Kidney capillary endothelial cell (primary cell): ENCODE measurements around the gene KMT2A.
"Not testable (repeated sequence)": the region's sequence is repeated elsewhere in the genome, so short reads cannot be mapped to it uniquely, and the experiment has no call there.

ENCODE experiments used
- DNase-seq: peaks from one replicate; pipeline ENCODE4 v3.0.0-alpha.2; 2018; ENCODE audit warnings: low spot score

The KMT2A gene

DNA sequence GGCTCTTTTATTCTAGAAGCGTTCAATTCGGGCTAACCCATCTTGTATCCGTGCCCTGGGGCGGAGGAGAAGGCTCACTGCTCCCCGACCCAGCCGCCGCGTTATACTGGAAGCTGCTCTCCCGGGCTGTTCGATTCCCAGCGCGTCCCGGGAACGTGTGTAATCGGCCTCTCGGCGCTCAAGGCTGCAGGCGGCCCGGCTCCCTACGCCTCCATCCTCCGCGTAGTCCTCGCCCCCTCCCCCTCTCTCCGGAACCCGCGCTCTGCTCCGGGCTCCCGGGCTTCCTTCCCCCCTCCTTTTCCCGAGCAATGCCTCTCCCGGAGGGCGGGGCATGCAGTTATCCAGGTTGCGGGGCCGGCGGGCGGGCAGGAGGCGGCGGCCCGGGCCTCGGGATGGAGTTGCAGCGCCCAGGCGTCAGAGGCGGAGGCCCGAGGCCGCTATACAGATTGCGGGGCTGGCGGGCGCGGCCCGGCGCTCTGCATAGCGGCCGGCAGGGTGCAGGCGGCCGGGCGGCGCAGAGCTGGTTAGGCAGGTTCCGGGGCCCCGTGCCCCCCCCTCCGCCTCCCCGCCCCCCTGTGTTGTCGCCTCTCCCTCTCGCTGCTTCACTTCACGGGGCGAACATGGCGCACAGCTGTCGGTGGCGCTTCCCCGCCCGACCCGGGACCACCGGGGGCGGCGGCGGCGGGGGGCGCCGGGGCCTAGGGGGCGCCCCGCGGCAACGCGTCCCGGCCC is at the start of gene KMT2A:
Gene KMT2A, plus strand, starts transcription at position 600 of the 732 bp plus-strand sequence. Its CDS starts 21 bp downstream, at position 621.
- peak; percentile 94 for DNase-seq

DNA sequence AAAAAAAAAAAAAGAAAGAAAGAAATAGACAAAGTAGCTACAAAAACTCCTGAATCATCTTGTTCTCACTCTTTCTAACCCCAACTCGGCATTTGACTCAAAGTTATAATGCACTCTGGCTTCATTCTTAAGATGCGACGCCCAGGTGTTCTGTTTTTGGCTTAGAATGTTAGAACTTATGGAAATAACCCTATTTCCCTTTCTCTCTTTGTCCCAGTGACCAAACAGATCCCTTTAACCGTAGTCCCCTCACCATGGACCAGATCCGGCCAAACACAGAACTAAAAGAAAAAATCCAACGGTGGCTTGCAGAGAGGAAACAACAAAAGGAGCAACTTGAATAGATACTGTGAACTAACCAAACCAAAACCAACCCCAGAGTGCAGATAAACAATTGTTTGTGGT is 40.2 kb upstream of the KMT2A start:
- DNase-seq: no peak

DNA sequence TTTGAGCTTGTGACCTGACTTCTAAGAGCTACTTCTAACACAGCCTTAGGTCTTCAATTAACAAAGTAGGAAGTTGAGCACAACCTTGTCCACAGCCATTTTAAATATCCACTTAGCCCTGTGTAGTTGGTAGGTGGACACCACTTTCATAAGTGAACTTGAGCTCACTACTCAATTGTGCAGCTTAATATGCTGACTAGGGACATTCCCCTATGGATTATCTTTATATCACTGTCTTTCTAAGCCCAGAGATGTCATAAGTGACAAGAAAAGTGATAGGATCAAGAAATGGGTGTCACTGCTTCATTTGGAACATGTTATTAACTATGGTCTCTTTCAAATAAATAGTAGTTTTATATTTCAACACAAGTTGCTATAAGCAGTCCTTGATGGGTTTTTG is 38.8 kb upstream of the KMT2A start:
- no peak for DNase-seq

DNA sequence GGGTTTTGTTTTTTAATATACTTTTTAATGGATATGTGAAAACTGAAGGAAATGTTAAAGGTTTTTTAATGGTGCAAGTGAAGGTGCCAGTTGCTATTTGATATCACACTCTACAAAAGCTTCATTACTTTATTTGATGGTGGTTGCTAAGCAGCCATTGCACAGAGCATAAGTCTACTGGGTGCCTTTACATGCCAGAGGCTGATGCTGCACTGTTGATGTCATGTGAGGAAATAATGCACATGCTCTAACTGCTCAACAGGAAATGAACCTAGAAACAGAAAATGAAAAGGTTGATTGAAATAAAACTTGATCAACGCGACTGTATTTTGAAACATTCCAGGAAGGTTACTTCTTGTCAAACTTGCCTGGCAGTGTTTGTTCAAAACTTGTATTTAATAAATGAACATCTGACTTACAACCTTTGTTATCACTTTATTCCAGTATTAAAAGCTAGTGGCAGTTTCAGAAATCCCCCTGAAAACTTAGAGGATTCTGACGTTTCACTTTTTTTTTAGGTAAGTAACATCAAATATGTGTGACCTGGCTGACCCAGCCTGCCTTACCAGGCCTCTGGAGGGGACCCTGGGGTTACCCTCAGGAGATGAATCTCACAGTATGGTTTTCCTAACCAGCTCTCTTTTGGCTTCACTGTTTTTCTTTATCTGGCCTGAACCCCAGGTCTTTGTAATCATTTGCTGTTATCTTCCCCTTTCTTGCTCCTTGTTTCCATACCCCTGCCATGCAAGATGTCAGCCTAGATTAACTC is 37.3 kb upstream of the KMT2A start:
- no peak for DNase-seq

DNA sequence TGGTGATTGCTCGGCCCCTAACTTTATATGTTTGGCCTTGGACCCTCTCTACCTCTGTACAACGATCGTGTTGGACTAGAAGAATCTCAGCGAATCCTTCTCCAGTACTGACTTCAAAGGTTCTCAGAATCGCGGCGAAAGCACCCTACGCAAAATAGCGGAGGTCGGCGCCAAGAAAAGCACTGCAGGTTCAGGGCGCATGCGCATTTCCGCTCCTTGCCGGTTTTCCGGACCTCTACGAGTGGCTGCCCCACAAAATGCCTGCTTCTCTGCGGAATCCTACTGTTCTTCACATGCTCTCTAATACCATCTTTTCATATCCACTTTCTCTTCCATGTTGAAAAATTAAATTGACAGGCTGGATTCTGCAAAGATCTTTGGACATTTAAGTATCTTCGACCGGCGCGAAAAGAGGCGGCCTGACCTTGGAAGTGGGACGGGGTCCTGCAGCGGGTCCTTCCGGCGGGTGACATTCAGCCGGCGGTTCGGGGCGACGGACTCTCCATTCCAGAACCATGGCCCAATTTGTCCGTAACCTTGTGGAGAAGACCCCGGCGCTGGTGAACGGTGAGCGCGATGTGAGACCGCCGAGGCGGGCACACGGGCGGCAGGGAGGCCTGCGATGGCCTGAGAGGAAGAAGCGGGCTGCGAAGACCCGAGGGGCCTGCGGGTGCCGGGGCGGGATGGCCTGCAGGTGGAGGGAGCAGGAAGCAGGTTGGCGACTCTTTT is 35.0 kb upstream of the KMT2A start, which contains the start of gene ATP5MG:
Gene ATP5MG, plus strand, starts transcription at position 456 of the 729 bp plus-strand sequence. Its CDS starts 60 bp downstream, at position 516.
- peak; percentile 91 for DNase-seq

DNA sequence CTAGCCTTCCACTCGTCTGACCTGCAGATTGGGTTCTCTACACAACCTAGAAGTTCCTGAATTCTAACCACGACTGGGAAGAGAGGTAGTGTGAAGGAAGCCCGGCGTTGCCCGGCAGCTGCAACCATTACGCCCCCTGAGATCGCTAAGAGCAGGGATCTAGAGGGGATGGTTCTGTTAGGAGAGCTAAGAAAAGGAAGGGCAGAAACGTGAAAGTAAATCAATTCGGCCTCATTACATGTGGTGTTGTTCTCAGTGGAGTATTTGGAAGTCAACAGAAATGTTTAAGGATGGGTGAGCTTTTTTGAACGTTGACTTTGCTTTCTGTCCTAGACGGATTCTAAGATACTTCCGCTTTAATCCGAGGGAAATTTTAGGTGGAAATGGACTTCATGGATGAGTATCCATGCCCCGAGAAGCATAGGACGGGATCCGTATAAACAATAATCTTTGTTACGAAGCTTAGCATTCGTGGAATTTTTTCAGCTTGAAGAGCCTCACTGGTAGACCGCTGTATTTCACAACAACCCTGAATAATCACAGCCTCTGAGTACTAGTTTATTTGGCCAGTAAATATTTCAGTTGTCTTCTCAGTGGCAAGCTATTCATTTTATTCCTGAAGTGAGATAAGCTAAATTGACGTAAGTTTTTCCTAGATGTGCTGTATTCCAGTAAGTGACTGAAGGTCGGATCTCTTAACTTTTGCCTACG is 34.3 kb upstream of the KMT2A start:
- no peak for DNase-seq

DNA sequence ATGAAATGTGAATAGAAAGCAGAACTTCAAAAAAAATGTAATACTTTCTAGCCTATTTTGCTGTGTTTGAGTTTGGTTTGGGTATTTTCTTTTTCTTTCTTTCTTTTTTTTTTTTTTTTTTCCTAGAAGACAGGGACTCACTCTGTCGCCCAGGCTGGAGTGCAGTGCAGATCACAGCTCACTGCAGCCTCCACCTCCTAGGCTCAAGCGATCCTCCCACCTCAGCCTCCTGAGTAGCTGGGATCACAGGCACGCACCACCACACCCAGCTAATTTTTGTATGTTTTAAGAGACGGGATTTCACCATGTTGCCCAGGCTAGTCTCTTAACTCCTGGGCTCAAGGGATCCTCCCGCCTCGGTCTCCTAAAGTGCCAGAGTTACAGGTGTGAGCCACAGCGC is 33.7 kb upstream of the KMT2A start:
- DNase-seq: not testable (repeated sequence)

DNA sequence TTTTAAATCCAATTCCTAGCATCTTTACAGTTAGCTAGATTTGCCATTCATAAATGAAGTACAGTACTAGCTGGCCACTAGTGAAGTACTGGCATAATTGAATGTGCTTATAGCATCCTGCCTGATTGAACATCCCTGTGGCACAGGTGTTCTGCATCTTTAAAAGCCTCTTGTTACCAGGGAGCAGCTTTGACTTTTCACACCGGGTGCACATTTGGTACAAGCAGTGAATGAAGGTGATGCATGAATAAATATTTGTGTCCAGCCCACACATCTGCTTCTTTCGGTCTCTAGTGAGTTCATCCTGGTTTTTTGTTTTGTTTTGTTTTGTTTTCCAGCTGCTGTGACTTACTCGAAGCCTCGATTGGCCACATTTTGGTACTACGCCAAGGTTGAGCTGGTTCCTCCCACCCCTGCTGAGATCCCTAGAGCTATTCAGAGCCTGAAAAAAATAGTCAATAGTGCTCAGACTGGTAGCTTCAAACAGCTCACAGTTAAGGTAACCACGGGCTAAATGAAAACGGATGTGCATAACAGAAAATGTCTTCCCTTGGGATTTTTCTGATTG is 29.6 kb upstream of the KMT2A start:
- DNase-seq: no peak

DNA sequence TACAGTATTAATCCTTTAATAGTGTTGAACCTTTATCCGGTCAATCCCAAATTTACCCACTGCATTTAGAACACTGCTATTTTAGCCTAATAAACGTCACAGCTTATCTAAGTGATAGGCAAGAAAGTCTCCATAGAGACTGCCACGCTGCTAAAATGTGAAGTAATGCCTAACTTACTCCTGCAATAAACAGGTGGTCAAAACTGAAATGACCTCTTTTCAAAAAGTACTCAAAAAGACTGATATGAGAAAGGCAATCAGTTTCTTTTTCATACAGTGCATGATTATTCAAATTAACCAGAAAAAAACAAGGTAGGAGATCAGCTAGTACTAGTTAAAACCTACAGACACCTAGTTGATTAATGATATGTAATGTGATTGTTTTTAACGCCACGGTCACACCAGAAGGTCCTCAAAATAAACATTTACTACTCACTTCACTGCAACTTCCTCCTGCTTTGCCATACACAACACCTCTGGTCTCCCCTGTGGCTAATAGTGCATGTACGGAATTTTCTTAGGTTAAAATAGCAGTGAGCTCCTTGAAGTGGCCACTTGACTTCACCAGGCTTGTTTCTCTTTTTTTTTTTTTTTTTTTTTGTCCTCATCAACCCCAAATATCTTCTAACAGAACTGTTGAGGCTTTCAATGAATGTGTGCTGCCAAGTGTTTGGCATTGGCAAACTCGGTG is 26.1 kb upstream of the KMT2A start:
- no peak for DNase-seq

DNA sequence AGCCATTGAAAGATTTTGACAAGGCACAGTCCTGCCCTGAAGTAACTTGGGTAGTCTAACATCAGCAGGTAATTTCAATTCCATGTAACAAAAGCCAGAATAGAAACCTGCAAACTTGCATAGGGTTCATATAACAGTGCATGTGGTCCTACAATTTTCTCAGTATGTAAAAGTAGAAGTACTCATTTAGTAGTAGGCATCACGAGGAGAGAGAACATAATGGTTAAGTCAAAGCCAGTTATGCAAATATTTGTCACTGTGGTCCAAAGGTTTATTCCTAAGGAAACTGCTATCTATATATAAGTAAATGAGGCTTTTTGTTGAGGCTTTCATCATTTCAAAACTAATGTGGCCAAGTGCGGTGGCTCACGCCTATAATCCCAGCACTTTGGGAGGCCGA is 24.8 kb upstream of the KMT2A start:
- no peak for DNase-seq

DNA sequence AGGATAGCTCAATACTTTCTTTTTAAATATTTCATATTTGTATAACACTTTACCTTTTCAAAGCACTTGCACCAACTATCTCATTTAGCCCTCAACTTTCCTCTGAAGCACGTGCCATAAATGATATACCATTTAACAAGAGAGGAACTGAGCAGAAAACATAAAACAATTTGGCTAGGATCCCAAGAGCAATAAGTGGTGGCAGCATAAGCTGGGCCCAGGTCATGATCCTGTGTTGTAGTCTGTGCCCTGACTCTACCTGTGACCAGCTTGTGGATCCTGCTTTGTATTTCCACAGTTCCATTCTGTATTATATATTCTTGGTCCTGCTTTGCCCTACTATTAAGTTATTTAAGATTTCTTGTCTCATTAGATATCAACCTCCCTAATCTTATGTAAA is 23.4 kb upstream of the KMT2A start:
- DNase-seq: no peak

DNA sequence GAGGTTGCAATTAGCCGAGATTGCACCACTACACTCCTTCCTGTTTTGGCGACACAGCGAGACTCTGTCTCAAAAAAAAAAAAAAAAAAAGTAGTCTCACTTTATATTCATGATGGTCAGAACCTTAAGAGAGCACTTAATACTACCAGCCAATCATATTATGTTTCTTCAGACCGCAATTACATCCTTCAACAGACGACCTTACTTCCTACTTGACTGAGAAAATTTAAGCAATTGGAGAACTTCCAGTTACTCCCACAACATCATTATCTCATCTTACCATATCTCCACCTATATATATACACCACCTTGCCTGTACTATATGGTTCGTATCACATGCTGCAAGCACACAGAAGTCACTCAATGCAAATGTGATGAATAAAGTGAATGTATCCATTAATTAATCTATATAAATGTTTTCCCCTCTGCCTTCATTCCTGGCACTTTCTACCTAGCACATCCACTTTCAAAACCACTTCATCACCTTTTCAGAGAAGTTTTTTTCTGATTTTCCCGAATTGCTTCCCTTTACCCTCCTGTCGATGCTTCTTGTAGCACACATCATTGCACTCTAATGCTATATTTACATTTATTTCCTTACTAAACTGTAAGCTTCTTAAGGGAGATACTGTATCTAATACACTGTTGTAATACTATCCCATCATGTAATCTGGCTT is 21.1 kb upstream of the KMT2A start:
- no peak for DNase-seq

DNA sequence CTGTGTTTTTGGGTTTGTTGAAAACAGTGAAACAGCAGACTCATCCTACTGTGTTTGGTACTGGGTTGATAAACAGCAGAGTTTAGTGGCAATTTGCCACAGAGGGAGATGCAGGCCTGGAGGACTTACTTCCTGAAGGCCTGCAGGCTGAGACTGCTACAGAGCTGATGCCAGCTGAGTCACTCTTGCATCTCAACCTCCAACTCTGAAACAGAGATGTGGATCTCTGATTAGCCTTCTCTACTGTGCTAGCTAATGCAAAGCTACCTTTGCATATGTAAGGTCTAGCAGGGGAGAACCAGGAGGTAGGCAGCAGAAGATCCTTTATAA is 20.6 kb upstream of the KMT2A start:
- DNase-seq: peak; percentile 78

DNA sequence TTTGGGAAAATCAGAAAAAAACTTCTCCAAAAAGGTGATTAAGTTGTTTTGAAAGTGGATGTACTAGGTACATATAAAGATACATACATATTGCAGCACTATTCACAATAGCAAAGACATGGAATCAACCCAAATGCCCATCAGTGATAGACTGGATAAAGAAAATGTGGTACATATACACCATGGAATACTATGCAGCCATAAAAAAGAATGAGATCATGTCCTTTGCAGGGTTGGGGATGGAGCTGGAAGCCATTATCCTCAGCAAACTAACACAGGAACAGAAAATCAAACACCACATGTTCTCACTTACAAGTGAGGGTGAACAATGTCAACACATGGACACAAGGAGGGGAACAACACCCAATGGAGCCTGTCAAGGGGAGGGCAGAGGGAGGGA is 19.4 kb upstream of the KMT2A start:
- DNase-seq: not testable (repeated sequence)

DNA sequence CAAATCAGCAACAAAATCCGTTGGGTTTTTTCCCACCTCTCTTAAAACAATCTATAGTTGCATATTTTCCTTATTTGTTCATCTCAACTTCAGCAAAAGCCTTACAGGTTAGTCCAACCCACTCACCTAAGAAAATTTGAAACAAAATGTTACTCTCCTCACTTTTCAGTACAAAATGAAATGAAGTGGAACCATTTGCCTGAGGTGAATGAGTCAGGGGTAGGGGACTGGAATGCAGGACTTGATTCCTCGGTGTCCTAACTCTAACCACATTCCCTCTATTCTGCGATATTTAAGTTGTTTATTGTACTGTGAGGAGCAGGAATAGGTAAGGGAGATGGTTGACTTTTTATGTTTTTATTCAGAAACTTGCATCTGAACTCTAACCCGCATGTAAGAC is 18.5 kb upstream of the KMT2A start:
- no peak for DNase-seq

DNA sequence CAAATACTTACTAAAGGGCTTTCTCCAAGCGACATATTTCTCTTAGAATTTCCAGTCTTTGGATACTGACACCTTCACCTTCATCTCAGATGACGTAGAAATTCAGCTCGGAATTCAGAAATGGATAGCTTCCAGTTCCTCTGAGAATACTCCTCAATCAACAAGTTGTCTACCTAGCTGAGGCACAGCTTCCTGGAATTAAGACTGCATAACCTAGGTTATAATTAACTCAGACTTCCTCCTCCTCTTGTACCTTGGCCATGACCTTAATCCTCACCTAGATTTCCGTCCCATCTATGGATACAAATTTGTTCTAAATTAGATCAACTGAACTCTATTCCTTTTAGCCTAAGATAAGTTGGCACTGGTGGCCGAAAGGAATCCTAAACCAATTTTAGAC is 17.5 kb upstream of the KMT2A start:
- DNase-seq: no peak

DNA sequence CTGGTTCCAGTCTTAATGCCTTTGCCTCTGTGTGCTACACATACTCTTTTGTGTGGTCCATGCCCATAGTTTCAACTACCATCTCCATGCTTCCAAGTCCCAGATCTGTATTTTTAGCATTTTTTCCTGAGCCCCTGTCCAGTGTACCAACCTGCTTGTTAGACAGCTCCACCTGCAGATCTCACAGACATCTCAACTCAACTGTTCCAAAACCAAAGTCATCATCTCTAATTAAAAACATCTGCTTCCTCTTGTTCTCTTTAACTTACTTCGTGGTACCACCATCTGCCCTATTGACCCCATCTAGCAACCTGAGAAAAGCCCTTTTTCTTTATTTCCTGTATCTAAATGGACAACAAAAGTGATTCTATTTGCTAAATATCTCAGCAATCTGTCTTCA is 8.6 kb upstream of the KMT2A start:
- no peak for DNase-seq

DNA sequence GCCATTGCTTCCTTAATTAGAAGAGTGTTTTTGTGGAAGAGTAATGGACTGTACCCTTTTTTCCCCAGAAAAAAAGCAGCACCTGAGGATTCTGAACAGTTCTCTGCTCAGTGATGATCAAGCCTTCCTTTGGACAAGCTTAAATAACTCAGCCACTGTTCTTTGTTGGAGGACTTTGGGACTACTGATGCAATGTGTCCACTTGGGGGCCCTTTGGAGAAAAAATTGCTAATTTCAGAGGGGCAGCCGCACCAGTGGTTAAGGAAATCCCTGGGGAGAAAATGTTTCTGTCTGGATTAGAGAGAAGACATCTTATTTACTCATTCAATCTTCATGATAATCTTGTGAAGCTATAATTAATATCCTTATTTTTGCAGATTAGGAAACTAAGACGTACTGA is 5.3 kb upstream of the KMT2A start:
- DNase-seq: no peak

DNA sequence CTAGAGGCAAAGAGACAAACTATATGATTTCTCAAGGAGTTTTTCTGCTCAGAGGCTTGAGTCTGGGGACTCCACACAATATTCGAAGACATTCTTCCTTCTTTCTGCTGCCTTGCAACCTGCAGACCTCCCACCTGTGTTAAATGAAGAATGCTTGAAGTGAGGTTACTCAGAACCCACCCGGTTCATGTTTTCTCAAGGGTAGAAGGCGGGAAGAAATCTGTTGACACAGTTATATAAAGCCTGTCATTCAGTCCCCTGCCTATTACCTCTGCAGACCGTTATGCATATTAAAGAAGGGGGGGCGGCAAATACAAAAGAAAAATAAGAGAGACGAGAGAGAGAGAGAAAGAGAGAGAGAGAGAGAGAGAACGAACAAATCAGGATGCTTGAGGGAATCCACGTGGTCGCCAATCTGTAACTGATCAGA is 2.2 kb upstream of the KMT2A start:
- no peak for DNase-seq

DNA sequence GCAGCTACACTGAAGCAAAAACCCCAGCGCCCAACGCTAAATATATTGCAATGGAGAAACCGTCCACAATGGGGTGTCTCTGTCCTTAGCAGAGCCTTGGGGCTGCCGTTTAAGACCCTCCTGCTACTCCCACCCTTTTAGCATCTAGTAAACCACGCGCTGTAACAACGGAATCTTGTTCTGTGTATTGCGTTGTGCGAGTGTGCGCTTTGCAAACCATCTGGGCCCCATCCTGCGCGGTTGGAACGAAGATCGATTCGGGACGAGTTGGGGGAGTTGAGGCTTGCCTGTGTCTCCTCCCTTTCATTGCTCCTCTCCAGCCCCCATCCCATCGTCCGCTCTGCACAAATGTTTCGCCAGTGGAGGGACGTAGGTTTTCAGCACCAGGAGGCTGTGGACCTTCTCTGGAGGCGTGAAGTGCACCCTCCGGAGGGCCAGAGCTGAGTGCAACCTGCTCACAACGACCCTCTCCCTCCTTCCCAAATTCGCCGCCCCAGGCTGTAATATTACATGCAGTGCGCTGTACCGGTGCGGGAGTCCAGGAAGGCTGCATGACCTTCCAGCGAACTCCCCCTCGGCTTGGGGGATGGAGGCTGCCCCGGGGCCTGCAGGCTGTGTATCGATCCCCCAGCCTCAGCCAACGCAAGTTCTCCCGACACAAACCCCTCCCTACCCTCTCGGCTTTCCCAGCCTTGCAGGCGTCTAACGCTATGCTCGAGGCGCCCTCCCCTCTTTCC is 1.6 kb upstream of the KMT2A start:
- no peak for DNase-seq
